ENCODE data around the gene DOCK9. TPM values are rescaled to one million over a fixed set of nuclear protein-coding genes. Genes with fewer than 3 reads are reported as not detected.

Gene DOCK9
- total RNA-seq, 1 donor from 2014 or later, result 204 TPM

DNA sequence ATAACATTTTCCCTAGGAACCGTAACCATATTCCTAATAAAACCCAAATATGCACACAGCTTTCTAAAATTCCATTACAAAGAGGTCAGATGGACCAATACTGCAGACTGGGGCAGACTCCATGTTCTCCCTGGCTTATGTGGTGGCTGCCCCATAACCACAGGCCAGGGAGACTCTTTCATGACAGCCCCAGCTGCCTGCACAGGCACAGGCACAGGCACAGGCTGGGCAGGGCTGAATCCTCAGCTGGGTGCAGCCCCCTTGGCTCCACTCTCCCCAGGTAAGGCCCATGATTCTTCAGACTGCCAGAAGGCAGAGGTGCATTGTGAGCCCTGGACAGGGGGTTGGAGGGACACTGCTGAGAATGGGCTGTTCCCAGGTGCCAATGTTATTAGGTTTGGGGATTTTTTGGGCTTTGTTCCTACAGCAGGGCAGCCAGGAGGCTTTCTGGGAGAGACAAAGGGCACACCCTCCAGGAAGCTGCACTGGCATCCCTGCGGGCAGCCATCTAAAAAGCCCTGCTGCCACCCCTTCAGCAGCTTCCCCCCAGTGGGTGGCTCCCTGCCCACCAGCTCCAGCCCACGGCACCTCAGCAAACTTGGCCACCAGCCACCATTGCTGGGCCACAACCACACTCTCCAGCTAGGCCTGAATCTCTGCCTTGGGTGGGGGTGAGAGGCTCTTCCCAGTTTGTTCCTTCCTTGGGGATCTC, 20.0 kb downstream of the DOCK9 start:
- ATAC-seq, result peak; percentile 38
- DNase-seq (ENCODE audit: low spot score), result no peak
- intact Hi-C loops (cut with DNase I), result no loop called here

DNA sequence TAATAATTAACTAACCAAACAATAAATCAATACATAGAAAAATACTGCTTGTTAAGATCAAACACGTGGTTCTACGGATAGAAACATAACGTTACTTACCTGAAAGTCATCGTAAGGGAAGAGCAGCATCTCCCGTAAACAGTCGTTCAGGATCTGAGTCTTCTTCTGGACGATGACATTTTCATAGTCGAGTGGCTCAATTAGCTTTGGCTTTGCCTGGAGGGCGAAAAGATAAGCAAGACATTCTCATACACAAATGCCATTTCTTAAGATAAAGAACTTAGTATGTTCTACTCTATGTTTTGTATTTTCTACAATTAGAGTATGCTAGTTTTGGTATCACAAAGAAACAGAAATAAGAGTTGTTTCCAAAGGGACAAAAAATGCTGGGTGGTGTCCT, 22.5 kb downstream of the DOCK9 start:
- intact Hi-C loops (cut with DNase I), result no loop called here
- no peak for ATAC-seq

DNA sequence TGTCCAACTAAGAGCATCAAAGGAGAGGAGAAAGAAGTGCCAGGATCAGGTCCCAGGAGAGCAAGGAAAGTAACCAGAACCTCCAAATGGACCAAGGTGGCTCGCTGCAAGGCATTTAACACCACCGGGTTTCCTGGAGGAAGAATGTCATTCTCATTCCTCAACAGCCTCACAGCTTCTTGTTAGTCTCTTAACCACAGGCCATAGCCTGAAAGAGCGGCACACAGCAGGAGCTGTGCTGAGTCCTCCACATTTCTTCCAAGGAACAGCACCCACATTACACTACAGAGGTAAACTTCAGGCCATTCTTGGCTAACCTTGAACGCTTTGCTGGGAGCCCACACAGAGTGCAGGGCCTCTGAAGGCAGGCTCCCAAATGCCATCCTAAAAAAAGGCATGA, 23.6 kb downstream of the DOCK9 start:
- intact Hi-C loops (cut with DNase I), result no loop called here
- ATAC-seq (no peak), DNase-seq (ENCODE audit: low spot score) (no peak)

More for the DNA sequence above, 22.5 kb downstream of the DOCK9 start:
- DNase-seq (ENCODE audit: low spot score), result no peak

DNA sequence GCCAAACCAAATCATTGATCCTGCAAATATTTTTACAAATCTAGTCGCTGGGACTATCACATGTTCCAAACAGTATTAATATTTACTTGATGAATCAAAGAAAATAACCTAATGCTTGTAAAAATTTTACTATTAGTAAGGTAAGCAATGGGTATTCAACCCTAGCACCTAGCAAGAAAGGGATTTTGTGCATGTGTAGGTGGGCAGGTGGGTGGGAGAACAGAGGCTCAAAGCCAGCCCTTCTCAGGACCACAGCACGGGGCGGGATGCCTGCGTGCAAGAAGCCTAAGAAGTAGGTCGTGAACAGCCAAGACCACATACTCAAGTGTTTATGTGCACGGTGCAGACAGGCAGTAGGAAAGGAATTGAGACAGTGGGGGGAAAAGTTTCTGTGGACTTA, 26.6 kb downstream of the DOCK9 start:
- intact Hi-C loops (cut with DNase I), result no loop called here

DNA sequence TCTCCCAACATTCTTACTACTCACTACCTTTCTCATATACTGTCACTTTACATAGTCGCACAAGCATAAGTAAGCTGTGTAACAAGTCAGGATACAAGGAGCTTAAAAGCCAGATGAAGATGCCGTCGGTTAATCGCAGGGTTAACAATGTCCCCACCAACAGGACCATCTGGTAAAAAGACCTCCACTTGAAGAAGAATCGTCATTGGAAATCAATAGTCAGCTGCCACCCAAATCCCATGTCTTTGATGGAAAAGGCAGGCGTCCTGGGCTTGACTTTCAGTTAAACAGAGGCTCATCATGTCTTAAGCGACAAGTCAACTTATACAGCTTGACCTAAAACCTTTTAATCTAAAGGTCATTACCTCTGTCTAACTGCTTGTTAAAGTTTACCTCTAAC, 27.2 kb downstream of the DOCK9 start:
- ATAC-seq, result no peak
- intact Hi-C loops (cut with DNase I), result no loop called here
- no peak for DNase-seq (ENCODE audit: low spot score)

More for the DNA sequence above, 26.6 kb downstream of the DOCK9 start:
- no peak for DNase-seq (ENCODE audit: low spot score)
- no peak for ATAC-seq

DNA sequence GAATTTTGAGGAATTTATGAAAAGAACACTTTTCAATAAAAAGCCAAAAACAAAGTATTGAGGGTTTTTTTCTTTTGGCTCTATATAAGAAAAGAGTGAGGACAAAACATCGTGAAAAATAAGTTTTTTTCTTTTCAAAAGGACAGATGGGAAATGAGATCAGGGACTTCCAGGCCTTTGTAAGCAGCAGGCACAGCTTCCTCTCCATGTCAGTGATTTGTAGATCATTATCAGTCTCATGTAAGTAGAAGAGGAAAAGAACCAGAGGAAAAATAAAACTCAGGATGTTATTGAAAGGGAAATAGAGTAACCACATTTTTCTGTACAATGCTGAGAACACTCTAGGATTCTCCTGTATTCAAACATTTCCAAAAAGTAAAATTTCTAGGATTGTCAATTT, 29.9 kb downstream of the DOCK9 start:
- ATAC-seq, result no peak
- no peak for DNase-seq (ENCODE audit: low spot score)
- intact Hi-C loops (cut with DNase I), result no loop called here

DNA sequence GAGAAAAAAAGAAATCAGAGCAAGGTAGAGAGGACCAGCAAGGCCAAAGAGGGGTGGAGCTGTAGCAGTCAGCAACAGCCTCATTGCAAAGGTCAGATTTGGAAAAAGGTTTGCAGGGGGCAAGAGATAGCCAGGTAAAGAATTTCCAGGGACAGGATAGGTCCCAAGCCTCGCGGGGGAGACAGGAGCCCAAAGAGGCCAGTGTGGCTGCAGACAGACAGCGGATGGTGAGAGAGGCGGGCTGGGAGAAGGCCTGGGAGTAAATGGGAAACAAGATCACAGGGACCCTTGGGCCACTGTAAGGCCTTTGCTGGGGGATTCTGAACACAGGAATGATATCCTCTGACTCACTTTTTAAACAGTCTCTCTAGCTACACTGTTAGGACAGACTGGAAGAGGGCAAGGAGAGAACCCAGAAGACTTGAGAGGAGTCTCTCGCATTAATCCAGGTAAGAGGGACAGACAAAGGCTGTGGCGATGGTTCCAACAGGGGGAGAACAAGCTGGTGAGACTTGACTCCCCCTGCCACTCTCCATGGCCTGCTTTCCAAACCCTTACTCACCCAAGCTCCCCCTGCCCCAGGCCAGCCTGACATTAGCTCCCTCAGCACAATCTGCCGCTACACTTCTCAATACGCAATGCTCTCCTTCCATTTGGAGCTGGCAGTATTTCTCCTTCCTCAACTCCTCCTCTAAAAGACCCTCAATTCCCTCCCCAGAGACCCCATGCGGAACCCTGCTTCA, 31.8 kb downstream of the DOCK9 start:
- intact Hi-C loops (cut with DNase I), result no loop called here
- DNase-seq (ENCODE audit: low spot score) (no peak), ATAC-seq (peak; percentile 6)

DNA sequence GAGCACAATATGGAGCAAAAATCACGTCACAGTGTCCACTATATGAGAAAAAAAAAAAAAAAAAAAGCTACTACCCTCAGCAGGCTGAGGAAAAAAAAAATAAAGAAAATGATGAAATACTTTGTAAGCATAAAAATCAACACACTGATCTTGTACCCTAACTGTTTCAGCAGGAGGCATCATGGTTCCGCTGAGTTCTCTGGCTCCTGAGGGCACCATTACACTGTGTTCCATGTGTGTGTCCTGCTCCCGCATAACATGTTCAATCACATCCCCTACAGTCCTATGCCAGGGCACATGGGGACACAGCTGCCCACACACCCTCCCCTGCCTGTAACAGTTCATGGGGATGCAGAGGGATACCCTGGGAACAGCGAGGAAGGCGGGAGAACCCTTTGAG, 33.5 kb downstream of the DOCK9 start:
- DNase-seq (ENCODE audit: low spot score), result no peak
- ATAC-seq, result peak; percentile 4
- intact Hi-C loops (cut with DNase I), result no loop called here

DNA sequence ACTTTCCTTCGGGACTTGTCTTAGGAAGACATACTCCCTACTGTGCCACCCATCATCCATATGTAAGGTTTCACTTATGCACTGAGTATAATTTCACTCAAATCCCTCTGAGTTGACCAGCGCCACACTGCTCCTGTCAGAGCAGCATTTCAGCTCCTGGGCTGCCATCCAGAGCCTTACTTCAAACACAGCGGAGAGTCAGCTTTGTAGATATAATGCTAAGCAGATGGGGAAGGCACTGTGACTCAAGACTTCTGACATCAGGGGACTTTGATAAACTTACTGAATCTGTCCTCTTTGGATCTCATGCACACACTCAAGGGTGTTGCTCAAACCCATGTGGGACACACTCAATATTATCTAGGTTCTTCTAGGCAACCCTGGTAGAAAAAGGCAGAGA, 34.9 kb downstream of the DOCK9 start:
- ATAC-seq (no peak), DNase-seq (ENCODE audit: low spot score) (no peak)
- intact Hi-C loops (cut with DNase I), result no loop called here

DNA sequence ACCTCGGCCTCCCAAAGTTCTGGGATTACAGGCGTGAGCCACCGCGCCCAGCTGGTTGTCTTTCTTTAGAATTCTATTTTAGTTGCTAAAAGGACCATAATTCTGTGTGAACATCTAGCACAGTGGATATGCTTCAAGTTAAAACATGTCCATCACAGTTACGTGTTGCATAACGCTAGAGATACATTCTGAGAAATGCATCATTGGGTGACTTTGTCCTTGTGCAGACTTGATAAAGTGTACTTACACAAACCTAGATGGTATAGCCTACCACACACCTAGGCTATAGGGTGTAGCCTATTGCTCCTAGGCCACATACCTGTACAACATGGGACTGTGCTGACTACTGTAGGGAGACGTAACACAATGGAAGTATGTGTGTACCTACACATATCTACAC, 35.4 kb downstream of the DOCK9 start:
- no peak for DNase-seq (ENCODE audit: low spot score)
- ATAC-seq, result no peak
- intact Hi-C loops (cut with DNase I), result no loop called here

DNA sequence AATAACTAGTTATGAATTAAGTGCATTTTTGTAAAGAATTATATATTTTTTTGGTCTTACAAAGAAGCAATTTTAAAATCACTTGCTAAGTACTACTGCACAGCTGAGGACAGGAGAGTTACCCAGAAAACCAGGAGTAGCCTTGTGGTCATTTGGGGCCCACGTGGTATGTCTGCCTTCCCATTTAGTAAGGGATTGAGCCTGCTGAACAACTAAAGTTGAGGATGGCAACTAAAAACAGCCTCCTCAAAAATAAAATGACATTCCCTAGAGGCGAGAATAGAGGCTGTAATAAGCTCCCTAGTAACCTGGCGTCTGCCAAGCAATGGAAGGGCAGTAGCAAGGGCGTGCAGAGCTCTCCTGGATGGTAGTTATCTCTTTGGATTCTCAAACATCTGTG, 36.3 kb downstream of the DOCK9 start:
- ATAC-seq (no peak), DNase-seq (ENCODE audit: low spot score) (no peak)
- intact Hi-C loops (cut with DNase I), result no loop called here

DNA sequence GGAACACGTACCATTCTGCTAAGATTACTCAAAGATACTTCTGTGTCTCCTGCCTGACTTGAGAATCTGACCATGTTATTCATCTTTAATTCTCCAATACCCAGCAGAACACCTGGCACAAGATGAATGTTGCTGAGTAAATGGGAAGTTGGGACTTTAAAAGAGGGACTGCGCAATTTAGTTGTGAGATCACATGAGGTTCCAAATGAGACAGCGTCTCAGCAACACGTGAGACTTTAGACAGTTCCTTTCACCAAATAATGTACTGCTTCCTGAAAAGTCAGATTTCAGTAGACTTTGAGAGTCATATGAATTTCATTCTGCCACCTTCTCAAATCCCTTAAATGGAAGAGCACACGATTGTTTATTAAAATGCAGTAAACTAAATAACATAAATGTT, 36.7 kb downstream of the DOCK9 start:
- DNase-seq (ENCODE audit: low spot score) (no peak), ATAC-seq (no peak)
- intact Hi-C loops (cut with DNase I), result no loop called here

DNA sequence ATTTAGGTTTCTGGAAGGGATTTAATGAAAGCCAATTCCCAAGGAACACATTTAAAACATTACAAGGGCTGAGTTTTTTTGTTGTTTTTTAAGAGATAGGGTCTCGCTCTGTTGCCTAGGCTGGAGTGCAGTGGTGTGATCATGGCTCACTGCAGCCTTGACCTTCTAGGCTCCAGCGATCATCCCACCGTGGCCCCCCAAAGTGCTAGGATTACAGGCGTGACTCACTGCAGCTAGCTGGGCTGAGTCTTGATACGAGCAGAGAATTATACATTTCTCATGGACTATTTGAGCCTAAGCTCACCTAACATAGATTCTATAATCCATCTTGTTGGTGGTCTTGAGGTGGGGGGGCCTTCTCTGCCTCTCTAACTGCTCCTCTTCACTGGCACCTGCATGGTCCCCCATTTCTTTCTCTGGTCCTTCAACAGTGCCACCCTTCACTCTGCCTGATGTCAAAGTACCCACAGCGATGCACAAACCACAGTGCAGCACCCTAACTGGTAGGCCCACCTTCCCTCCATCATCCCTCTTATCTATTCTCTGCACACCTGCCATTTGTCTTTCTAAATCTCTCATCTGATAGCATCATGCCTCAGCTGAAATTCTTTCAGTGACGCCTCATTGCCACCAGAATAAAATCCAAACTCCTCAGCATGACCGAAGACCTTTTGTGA, 37.4 kb downstream of the DOCK9 start:
- intact Hi-C loops (cut with DNase I), result no loop called here
- ATAC-seq (no peak), DNase-seq (ENCODE audit: low spot score) (no peak)

DNA sequence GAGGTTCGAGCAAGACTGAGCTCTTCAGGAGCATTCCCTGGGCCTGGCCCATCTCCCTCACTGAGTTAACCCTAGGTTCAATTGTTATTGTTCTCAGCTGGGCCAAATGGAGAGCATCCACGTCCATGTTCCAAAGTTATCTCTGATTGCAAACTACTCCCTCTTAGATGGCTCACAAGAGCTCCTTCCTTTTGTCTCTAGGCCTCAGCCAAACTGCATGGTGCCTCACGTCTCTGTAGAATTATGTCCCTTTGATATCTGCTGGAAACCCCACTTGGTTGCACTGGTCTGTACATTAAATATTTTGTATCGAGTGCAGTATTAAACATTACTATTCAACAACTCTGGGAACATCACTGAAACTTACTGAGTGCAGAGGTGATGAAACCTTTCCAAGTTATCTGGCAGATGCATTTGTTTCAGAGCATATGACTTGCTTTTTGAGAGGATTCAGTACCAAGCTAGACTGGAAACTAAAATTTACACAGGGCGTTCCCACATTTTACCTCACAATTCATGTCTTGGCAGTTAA, 38.1 kb downstream of the DOCK9 start:
- intact Hi-C loops (cut with DNase I), result no loop called here
- ATAC-seq, result peak; percentile 81
- DNase-seq (ENCODE audit: low spot score), result no peak

DNA sequence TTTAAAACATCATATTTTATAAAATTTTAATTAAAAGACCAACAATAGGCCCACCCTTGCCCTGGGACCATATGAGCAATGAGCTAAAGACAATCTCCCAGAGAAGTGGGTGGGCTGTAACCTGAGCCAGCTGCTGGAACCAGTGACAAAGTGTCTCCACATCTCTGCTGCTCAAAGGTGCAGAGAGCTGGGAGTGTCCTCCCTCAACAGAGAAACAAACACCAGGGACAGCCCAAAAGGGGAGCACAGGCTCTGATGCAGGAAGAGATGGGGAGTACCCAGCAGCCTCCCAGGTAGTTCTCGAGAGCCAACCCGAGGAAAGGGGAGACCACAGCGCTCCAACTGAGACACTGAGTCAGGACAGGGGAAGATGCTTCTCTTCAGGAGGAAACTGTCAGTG, 39.1 kb downstream of the DOCK9 start:
- intact Hi-C loops (cut with DNase I), result no loop called here
- peak; percentile 47 for ATAC-seq
- no peak for DNase-seq (ENCODE audit: low spot score)

DNA sequence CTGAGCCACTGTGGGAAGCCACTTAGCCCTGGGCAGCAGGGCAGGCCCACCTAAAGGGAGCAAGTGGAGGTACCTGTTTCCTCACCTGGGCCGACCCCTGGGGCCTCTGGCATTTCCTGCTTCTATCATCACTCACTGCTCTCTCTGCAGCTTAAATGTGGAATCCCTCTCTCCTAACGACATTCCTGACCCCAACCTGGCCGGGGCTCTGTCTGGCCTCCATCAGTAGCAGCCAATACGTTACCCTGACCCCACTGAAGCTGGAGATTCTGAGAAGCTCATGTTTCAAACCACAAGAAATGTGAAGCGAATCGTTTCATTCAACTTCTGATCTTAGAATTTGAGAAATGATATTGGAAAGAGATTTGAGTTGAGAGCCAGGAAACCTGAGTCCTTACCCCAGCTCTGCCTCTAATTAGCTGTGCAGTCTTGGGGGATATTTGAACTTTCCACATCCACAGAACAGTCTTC, 39.9 kb downstream of the DOCK9 start:
- peak; percentile 34 for ATAC-seq
- intact Hi-C loops (cut with DNase I), result no loop called here
- no peak for DNase-seq (ENCODE audit: low spot score)

DNA sequence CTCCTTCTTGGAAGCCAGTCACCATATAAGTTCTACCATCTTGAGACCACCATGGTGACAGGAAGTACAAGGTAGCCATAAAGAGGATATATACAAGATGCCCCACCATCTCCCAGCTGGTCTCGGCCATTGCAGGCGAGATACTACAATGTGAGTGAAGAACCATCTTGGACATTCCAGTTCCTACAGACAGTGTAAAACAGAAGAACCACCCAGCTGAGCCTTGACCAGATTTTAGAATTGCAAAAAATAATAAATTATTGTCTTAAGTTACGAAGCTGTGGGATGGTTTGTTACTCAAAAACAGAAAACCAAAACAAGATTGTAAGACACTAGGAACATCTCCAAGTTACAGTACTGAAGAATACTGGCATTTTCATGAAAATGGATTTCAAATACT, 43.6 kb downstream of the DOCK9 start:
- intact Hi-C loops (cut with DNase I), result no loop called here
- DNase-seq (ENCODE audit: low spot score) (no peak), ATAC-seq (no peak)

DNA sequence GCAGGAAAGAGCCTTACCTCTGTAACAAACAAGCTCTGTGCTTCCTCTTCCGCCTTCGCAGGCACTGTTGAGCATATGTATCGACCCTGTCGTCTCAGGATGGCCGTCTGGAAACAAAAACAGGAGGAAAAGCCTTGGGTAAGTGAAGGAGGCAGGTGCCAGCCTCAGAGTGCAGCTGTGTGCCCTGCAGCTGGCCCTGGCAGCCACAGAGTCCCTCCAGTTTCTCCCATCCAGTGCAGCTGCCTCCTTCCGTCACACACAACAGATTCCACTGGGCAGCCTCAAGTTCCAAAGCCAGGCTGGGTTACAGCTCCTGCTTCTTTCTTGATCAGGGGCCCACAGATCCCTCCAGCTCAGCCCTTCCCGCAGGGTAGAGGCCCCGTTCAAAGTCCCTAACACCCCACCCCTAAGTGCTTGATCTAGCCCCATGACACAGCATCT, 47.7 kb downstream of the DOCK9 start:
- intact Hi-C loops (cut with DNase I), result no loop called here
- DNase-seq (ENCODE audit: low spot score), result no peak
- ATAC-seq, result no peak

DNA sequence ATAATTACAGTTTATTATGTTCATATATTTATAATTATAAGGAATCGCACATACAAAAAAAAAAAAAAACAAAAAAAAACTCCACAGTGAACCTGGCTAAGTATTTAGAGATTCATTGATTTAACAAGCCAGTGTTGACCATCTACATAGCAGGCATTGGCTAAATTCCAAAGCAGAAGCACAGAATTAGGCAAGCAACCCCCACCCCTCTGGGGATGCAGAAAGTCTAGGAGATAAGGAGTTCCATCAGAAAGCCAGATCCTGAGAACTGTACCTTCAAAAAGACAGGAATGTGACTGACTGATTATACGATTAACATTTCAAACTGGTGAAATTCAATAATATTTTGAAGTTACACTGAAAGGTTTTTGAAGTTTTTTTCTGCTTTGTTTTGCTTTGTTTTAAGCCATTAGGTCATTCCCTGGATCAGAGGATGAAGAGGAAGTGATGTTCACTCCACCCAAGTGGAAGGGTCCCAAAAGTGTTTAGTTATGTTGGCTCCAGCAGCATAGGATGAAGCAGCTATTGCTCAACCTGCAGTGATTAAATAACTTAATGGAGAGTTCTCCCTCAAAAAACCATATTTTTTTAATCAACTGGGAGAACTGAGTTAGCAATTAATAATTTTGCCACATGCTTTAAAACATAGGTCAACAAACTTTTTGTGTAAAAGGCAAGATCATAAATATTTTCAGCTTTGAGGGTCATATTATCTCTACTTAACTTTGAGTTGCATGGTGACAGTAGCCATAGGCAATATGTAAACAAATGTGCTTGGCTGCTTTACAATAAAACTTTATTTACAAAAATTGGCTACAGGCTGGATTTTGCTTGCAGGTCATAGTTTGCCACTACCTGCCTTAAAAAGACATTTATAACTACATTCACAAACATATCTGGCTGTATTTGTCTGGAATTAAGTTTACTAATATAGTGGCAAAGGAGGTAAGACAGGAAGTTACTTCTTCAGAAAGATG, 49.6 kb downstream of the DOCK9 start:
- no peak for DNase-seq (ENCODE audit: low spot score)
- peak; percentile 94 for ATAC-seq
- intact Hi-C loops (cut with DNase I), result no loop called here

Data from sciatic nerve (tissue), 2 donors.